ENCODE measurements around the gene CRADD.
"Not testable (repeated sequence)": the region's sequence is repeated elsewhere in the genome, so short reads cannot be mapped to it uniquely, and the experiment has no call there.

CRADD gene

DNA sequence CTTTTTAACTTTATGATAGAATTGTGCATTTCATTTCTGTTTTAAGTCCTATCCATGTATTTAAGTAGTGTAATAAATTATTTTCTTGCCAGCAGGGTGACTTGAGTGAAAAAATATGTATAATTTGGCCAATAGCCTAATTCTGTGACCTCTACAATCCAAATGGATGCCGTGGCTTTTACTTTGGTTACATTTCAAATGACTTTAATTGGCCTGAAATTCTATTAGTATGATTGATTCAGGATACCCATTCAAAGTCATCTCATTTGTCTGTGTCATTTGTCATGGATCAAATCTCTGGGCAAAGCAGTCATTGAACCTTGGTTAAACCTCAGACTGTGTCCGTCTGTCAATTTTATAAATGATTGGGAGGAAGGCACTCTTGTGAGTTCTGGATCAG lies 29.6 kb downstream of the CRADD start:
- no peak for DNase-seq (ENCODE audit: low spot score)

DNA sequence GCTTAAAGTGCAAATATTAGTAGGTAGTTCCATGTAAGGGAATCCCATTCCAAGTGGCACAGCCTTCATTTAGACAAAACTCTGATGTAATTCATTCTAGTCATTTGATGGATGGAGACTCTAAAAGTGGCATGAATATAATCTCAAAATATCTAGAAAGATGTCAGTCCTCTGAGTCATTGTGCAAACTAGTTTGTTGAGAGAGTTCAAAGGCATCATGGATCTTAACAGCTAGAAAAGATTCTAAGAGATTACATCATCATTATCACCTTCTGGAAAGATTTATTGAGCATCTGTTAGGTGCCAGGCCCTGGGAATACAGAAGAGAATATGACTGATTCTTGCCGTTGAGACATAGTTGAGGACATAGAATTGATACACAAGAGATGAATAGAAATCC lies 30.7 kb downstream of the CRADD start:
- DNase-seq (ENCODE audit: low spot score) = no peak

DNA sequence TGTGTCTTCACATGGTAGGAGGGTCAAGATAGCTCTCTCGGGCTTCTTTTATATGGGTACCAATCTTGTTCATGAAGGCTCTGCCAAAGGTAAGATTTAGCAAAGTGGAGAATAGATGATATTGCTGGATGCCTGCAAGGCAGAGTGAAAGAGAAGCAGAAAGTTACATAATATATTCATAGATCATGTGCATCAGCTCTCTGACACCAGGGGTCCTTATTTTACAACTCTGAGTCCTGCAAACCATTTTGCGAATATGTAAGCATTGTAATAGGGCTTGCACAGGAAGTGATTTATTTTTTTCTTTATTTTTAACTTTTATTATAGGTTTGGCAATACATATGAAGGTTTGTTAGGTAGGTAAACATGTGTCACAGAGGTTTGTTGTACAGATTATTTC lies 31.8 kb downstream of the CRADD start:
- no peak for DNase-seq (ENCODE audit: low spot score)

DNA sequence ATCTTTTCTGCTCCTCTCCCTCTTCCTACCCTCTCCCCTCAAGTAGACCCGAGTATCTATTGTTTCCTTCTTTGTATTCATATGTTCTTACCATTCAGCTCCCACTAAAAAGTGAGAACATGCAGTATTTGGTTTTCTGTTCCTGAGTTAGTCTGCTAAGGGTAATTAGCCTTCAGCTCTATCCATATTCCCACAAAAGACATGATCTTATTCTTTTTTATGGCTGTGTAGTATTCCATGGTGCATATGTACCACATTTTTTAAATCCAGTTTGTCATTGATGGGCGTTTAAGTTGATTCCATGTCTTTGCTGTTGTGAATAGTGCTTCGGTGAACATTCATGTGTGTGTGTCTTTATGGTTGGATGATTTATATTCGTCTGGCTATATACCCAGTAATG lies 32.2 kb downstream of the CRADD start:
- no peak for DNase-seq (ENCODE audit: low spot score)

DNA sequence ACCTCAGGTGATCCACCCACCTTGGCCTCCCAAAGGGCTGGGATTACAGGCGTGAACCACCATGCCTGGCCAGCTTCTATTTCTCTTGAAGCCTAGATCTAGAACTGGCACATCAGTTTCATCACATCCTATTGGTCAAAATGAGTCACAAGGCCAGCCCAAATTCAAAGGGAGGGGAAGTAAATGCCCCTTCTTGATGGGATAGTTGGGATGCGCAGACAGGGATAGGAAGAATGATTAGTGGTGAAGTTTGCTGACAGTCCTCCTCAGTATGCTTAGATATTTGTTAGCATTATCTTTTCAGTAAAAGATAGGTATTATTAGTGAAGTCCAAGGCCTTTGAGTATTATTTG lies 33.4 kb downstream of the CRADD start:
- no peak for DNase-seq (ENCODE audit: low spot score)

DNA sequence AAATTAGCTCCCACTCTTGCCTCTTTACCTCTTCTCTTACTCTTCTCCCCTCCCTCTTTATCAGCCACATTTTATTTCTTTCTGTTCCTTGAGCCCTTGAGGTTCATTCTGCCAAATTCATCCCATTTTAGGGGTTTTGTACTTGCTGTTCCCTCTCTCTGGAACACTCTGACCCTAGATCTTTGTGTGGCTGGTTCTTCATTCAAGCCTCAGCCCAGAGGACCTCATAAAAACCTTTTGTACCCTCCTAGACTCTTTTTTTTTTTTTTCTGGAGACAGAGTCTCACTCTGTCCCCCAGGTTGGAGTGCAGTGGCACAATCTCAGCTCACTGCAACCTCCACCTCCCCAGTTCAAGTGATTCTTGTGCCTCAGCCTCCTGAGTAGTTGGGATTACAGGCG lies 34.3 kb downstream of the CRADD start:
- DNase-seq (ENCODE audit: low spot score) = not testable (repeated sequence)

DNA sequence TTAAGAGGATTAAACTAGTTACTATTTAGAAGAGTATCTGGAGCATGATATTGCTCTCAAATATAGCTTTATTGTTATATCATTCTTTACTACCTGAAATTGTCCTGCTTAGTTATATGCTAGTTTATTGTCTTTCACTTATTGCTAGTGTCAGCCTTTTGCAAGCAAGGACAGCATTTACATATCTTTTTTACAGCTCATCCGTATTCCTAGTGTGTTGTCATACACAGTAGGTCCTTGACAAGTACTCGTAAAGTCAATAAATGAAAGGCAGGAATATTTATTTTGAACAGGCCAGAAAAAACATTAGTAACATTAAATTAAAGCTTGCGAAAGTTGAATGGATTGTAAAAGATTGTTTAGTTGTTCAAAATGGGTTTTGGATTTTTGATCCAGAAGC lies 35.0 kb downstream of the CRADD start:
- no peak for DNase-seq (ENCODE audit: low spot score)

DNA sequence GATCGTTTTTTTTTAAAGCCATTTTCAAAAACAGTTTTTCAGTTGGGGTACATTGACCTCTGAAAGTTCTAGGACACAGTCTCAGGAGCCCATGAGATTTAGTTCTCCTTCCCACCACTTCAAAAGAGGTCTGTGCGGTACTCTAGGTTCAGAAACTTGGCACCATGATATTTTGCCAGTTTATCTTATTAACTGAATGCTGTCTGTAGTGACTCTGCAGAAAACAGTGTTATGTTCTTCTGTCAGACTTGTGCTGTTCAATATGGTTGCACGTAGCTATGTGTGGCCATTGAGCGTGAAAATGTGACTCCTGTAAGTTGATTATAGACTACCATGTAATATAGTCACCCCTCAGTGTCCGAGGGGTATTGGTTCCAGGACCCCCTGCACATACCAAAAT lies 35.9 kb downstream of the CRADD start:
- DNase-seq (ENCODE audit: low spot score) = no peak

DNA sequence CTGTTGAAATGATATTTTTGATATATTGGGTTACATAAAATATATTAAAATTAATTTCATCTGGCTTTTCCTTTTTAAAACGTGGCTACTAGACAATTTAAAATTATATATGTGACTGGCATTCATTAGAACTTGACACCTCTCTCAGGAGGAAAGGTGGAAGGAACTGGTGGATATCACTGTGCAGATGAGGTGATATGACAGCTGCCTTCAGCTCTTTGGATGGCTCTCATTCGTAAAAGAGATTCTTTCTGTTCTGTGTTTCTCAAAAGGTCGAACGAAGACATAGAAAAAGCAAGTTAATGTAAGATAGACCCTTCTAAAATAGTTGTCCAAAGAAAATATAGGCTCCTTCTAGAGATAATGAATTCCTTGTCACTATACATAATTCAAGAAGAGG lies 36.6 kb downstream of the CRADD start:
- no peak for DNase-seq (ENCODE audit: low spot score)

DNA sequence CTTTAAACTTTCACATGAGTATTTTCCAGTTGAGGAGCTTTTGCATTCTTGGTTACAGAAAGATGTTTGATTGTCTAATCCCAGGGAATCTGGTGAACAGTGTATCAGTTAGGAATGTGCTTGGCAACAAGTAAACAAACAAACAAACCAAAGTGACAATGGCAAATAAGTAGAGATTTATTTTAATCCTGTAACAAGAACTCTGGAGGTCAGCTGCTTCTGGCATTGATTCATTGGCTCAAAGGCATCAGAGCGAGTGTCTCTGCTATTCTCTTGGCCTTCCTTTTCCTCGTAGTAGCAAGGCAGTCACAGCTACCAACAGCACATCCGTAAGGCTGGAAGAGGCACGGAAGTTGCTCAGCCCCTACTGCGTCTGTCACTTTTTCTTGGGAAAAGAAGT lies 37.2 kb downstream of the CRADD start:
- DNase-seq (ENCODE audit: low spot score) = no peak

DNA sequence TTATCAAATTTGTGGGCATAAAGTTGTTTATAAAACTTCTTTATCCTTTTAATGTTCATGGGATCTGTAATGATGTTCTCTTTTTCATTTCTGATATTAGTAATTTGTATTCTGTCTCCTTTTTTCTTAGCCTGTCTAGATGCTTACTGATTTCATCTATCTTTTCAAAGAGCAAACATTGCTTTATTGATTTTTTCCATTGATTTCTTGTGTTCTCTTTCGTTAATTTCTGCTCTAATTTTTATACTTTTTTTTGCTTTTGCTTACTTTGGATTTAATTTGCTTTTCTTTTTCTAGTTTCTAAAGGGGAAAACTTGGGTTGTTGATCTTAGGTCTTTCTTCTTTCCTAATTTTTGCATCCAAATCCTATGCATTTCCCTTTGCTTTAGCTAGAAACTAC lies 42.5 kb downstream of the CRADD start:
- DNase-seq (ENCODE audit: low spot score) = no peak

DNA sequence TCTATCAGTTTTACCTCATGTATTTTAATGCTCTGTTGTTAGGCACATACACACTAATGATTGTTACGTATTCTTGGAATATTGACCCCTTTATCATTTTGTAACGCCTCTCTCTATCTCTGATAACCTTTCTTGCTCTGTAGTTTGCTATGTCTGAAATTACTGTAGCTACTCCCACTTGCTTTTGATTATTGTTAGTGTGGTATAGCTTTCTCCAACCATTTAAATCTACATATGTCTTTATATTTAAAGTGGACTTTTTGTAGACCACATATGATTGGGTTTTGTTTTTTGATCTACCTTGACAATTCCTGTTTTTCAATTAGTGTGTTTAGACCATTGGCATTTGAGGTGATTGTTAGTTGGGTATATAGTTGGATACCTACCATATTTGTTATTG lies 43.4 kb downstream of the CRADD start:
- DNase-seq (ENCODE audit: low spot score) = no peak

DNA sequence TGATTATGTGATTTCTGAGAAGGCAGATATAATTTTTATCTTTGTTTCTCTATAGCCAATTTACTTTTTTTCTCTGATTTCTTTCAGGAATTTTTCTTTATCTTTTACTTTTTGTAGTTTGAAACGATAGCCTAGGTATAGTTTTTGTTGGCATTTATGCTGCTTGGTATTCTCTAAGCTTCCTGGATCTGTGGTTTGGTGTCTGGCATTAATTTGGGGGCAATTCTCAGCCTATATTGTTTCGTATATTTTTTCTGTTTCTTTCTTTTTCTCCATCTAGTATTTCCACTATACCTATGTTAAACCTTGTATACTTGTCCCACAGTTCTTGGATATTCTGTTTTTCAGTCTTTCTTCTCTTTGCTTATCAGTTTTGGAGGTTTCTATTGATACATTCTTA lies 45.0 kb downstream of the CRADD start:
- no peak for DNase-seq (ENCODE audit: low spot score)

DNA sequence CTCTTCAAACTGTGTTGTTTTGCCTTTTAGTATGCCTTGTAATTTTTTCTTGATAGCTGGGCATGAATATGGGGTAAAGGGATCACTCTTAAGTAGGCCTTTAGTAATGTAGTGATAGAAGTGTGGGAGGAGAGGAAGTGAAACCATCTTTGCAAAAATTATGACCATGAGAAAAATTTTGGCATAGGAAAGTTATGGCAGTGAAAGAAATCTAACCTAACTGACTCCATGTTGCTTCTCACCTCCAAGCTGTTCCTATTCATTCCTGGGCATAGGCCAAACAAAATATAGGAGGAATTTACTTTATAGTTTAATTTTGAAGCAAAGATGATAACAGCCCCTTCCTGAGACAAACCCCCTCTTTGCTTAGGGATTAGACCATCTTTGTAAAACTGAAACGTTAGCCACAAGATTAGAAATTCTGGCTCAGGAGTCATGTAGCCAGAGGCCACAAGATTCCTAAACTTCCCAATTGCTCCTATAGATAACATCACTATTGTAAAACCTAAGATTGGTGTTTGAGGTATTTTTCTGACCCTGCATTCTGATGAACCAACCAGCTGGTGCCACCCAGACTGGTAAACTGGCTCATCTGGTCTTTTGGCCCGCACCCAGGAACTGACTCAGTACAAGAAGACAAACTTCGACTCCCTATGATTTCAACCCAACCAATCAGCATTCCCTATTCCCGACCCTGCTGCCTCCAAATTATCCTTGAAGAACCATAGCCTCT lies 45.8 kb downstream of the CRADD start:
- DNase-seq (ENCODE audit: low spot score) = no peak

DNA sequence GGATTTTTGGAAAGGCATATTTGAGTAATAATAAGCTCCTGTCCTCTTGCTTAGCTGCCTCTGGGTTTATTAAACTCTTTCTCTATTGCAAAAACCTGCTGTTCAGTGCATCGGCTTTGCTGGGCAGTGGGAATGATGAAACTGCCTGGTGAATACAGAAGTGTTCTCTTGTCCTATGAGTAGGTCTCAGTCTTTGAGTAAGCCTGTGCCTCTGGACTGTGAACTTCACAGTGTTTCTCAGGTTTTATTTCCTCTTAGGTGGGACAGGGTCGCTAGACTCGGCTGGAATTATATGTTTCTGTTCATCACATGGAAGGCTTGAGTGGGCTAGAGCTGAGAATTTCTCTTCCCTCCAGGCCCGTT lies 46.4 kb downstream of the CRADD start:
- DNase-seq (ENCODE audit: low spot score) = no peak

DNA sequence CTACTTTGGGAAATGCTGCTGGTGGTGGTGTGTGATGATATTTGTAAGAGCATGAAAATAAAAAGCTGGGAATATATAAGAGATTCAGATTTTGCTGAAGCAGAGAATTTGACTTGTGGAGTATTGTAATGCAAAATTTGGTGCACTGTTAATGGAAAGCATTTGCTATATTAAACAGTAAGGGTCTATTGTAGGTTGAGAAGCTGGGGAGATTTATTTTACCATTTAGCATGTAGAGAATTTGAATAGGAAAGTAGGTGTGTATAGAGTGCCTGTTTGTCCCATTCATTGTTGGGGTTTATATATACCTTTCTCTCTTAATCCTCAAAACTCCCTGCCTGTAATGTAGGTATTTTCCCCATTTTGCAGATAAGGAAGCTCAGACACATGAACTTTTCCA lies 48.4 kb downstream of the CRADD start:
- DNase-seq (ENCODE audit: low spot score) = no peak

DNA sequence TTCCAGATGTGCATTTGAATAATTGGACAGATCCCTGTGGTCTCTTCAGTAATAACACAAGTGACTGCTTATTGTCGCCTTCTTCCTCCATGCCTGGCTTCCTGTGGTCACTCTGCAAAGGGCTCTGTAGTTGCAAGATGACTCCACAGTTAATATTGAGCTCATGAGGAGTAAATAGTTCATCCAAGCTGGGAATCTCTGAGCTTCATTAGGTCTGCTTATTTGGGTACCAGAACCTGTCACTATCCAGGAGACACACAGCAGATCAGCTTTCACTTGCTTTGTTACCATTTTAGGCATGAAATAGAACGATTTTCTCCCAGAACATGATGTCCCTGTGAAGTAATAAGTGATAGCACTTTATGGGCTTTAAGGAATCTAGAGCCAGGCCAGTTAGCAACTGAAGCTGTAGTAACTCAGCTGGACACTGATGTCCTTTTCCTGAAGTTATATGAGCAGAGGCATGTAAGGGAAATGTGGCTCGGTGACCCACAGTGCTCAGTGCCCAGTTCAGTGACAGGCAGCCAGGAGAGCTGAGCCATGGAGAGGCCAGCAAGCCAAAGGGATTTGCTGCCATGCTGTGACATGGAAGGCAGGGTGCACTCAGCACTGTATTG lies 50.1 kb downstream of the CRADD start:
- DNase-seq (ENCODE audit: low spot score) = no peak

DNA sequence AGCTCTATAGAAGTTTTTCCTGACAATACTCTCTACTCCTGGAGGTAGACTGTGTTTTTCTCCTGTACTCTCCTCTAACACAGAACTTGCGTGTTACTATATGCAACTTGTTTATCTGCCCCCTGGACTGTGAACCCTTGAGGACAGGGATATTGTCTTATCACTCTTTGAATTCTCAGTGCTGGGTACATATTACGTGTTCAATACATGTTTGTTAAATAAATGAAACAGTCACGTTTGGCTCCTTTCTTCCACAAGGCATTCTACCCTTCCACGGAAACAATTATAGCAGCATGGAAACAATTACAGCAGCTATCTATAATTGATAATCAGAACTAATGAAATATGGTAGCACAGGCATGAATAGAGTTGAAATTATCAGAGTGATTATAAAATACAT lies 50.7 kb downstream of the CRADD start:
- DNase-seq (ENCODE audit: low spot score) = no peak

DNA sequence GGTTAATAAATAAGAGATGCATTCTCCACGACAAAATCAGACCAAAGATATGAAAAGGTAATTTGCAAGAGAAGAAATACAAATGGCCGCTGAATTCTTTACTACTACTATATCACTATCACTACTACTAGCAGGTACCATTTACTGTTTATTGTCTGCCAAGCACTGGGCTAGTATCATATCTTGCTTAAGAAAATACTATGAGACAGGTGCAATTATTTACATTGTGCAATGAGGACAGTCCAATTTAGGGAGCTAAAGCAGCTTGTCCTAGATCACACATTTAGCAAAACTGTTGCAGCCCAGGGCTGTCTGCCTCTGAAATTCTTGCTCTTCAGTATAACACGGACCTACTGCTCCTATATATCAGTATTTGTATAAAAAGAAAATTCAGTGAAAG lies 52.8 kb downstream of the CRADD start:
- no peak for DNase-seq (ENCODE audit: low spot score)

DNA sequence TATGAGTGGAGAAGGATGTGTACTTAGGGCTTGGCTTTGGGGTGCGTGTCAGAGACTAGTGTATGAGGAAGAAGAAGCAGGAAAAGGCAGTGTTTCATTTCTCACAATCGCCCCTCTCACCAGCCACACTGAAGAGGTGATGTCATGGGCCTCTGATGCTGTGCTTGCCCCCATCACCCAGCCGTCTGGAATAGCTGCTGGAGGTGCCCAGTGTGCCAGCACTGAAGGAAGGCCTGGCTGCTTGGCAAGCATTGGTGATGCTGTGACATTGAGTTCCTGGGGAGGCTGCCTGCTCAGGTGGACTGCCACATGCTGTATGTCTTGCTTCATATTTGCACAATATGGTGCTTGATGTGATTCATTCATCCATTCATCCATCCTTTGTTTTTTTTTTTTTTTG lies 56.2 kb downstream of the CRADD start:
- DNase-seq (ENCODE audit: low spot score) = no peak

DNA sequence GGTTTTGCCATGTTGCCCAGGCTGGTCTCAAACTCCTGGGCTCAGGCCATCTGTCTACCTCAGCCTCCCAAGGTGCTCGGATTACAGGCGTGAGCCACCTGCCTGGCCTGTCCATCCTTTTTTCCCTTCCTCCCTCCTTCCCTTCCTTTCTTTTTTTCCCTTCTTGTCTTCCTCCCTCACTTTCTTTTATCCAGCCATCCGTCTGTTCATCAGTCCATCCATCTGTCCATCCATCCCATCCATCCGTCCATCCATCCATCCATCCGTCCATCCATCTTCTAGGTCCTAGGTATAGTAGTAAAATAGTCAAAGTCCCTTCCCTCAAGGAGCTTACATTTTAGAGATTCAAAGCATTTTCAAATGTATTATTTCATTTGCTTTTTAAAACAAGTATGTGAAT lies 56.8 kb downstream of the CRADD start:
- DNase-seq (ENCODE audit: low spot score) = no peak

DNA sequence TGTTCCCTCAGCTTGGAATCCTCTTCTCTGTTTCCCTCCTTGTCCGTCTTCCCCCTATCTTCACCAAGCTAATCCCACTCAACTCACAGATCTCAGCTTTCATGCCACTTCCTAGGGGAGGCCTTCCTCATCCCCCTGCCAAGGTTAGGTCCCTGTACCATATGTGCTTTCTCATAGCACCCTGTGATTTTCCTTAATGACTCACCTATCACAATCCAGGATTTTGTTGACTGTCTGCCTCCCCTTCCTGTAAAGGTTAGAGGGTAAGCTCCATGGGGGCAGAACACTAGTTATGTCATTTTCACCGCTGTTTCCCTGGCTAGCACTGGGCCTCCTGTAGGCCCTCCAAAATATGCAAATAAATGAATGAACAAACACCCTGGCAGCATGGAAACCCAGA lies 57.6 kb downstream of the CRADD start:
- no peak for DNase-seq (ENCODE audit: low spot score)

DNA sequence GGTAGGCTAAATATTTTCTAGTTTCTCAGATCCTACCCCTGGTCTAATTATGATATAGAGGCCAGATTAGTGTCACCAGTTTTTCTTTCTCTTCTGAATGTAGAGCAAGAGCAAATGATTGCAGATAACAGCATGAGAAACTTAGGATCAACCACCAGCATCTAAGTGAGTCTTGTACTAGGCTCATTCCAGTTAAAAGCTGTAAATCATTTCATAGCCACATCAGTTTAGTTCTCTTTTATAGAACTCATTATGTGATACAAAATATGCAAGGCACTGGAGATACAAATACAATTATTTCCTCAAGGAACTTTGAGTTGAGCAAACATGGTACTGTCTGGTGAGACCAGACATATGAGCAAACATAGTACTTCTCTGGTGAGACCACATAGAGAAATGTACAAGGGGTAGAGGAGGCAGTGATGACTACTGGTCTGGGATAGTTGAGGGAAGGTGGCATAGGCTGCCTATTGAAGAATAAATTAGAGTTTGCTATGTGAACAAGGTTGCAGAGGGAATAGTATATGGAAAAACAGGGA lies 59.5 kb downstream of the CRADD start:
- no peak for DNase-seq (ENCODE audit: low spot score)

Measured in CD4-positive, alpha-beta T cell treated with Interleukin-2 at 100 ng/mL for 4 hours (primary cell).